Activated gamma-delta T cell treated with anti-CD3 and anti-CD28 coated beads, Interleukin-2, amount 50 U/mL, for 16 hours (primary cell): ENCODE results near the gene MIER3.

Source experiments
- DNase-seq: peaks from one replicate; pipeline ENCODE4 v3.0.0-alpha.2; 2020; ENCODE audit warnings: low read depth

Gene MIER3

GRCh38 chr5:56958595-56958994 is 6.7 kb upstream of the MIER3 start:
- DNase-seq = no peak

DNA sequence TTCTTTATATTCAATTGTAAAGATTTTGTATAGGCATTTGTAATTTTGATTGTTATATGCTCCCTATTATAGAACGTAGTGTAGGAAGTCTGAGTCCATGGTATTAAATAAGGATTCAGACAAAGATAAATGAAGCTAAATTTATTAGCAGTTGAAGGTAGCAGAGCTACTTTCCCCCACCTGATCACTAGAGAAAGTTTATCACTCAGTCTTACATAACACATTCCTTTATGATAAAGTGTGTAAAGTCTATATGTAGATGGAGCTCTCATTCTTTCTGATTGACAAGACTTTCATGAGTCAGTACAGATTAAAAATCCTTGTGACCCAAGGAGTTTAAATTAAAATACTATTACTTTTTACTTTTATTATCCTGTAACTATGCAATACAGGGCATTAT is 2.3 kb upstream of the MIER3 start:
- no peak for DNase-seq

- no peak for DNase-seq
Measured at GRCh38 chr5:56951126-56951945, 587 bp downstream of the MIER3 start.

DNA sequence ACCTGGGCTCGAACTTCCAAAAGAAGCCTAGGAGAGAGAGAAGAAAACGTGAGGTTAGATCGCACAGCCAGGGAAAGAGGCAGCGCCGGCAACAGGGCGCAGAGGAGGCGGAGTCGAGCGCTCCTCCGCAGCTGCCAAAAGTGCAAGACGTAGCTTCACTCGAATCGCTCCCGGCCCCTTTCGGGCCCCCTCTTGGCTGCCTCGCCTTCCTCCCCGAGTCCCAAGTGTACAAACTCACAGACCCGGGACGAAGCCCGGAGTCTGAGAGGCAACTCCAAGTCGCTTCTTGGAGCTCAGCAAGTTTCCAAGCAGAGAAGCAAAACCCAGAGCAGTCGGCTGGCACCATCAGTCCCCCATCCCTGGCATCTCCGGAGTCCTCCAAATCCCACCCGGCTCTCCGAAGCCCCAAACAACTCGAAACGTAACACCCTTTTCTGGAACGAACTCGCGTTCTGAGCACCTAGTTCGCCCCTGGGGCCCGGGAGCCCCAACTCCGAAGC is 1.2 kb downstream of the MIER3 start:
- DNase-seq = peak; percentile 12

GRCh38 chr5:56947052-56947451 is 4.9 kb downstream of the MIER3 start:
- no peak for DNase-seq

DNA sequence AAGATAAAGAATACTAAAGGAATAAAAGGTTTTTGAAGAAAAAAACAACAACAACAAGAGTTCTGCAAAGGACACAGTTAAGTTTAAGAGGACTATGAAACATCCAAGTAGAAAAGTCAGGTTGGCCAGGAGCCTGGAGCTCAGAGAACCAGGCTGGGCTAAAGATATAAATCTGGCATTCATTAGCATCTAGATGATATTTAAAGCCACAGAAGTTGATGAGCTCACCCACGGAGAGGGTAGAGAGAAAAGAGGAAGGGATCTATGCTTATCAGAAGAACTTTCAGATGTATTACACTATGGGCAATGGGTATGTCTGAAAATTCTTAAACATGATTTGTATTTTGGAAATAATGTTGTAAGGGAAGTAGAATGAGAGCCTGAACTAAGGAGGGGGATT is 9.9 kb downstream of the MIER3 start:
- no peak for DNase-seq

- no peak for DNase-seq
Measured at GRCh38 chr5:56938858-56939257, 13.1 kb downstream of the MIER3 start.

DNA sequence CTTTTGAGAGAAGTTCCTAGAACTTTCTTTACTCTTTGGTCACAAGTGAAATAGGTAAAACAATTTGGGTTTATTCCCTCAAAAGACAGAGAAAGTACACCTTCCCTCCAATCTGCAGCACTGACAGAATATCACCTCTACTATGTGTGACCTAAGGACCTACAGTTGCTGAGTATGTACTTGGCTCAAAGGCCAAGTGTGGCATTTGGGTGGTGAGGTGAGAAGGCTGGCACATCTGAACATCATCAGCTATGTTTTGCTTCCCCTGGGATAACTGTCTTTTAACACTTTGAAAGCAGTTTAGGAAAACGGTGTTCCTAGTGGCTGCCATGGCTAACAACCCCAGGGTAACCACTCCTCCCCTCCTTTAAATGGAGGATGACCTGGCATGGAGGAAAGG is 17.6 kb downstream of the MIER3 start:
- no peak for DNase-seq

DNA sequence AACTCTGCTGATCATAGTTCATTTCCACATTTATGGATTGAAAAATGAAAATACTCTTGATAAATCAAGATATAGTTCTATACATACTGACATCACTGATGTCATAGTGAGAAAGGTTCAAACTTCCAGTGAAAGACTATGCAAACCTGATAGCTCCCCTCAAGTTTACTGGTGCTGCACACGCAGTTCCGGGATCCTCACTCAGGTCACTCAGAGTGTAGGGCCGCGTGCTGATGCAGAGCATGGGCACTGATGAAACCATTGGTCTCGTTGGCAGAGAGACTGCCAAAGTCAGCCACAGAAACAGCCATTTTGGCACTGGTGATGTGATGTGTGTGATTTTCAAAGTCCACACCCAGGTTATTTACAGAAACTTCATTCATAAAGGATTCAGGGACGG is 29.0 kb downstream of the MIER3 start:
- no peak for DNase-seq

DNA sequence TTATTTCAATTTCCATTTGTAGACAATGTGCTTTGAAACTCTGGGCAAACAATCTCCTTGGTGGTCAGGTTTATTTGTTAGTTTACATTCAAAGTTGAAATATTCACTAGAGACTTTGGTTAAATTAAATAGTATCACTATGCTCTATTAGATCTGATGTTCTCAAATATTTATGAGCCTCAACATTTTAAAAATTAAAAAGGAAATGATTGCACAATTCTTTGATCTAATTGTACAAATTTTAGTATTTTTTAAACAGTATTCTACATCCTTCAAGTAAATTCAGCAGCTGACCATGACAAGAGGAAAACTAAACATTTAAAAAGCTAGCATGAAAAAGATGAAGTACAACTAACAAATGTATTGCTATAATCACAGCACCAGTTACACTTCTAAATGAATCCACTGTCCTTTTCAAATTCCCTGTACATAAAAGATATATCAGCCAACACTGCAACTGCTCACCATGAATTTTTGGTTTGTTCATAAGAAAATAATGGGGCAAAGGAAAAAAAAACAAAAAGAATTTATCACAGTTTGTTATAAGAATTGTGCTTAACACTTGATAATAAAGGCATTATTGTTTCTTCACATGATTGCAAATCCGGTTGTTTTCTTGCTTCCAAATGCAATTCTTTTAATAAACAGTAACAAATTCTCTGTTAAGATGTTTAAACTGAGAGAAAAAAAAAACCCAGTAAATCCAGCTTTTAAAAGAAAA is 31.8 kb downstream of the MIER3 start:
- no peak for DNase-seq

DNA sequence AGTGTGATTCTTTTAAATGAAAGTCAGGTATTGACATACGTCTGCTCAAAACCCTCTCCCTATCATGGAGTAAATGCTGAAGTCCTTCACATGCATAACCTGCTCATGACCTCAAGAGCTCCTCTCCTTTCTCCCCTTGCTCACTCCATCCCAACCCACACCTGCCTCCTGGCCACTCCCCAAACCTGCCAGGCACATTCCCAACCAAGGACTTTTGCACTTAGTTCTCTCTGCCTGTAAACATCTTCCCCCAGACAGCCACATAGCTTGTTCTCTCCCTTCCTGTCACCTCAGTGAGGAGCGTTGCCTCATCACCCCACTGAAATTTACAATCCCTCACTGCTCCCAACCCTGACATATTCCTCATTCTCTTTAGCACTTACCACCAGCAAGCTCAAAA is 33.9 kb downstream of the MIER3 start:
- DNase-seq = no peak

- no peak for DNase-seq
Measured at GRCh38 chr5:56917534-56917933, 34.4 kb downstream of the MIER3 start.

DNA sequence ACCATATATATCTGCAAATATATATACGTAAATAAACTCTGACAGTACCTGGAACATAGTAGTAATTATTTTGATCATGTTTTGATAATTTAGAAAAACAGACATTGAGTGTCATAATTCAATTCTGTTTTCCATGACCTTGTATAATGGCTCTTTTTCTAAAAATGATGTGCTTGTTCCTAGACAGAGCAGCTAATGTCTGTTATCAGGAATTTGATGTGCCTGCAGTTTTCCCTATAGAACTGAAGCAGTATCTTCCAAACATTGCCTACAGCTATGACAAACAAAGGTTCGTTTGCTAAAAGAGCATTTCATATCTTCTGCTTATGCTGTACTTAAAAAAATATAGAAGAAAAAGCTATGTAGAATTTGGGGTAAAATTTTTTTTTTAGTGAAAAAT is 37.2 kb downstream of the MIER3 start:
- DNase-seq = no peak

GRCh38 chr5:56913766-56914165 is 38.2 kb downstream of the MIER3 start:
- DNase-seq = no peak

DNA sequence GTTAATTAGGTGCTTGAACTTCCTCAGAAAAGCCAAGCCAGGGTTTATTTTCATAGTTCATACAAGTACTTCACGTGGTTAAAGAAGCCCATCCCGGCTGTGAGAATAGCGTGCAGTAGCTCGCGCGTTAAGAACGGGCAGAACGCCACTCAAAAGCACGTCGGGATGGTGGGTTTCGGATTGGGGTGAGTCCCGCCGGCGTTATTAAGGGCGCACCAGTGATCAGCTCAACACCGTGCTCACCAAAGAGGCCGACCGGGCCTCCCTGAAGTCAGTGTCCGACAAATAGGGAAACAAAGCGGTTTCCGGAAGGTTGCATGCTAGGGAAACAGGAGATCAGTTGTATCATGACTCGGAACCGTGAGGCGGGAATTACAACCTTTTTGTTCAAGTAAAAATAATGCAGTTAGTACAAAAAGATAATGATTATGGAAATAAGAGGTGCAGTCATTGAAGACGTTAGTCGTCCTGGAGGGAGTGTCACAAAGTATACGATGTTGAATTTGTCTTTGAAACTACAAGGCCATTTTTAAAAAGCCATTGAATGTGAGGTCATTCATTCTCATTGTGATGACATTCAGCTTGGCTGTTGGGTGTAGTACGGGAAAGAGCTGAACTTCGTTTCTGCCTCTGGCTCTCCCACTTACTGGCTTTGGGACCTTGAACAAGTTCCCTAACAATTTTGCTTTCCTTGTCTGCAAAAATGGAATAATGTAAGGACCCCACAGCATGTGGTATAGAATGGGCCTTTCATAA is 41.5 kb downstream of the MIER3 start:
- peak; percentile 18 for DNase-seq

GRCh38 chr5:56909294-56910209 is 42.4 kb downstream of the MIER3 start, which contains the start of gene SETD9:
Gene SETD9, plus strand, starts transcription at chr5:56909596. Its CDS starts 50 bp downstream, at chr5:56909646.
- DNase-seq = peak; percentile 78

DNA sequence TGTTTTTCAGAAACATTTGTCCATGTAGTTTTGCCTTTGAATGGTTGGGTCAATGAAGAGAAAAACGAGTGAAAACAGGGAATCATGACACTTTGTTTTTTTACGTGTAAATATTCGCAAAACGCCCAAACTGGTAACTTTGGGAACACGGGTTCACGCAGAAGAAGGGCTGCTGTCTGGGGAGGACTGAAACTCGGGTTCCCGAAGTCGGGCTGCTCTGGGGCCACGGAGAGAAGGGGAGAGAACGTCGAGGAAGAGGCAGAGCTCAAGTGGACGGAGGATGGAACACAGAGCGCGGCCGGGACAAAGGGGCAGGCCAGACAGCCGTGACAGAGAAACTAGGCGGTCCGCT is 43.0 kb downstream of the MIER3 start:
- no peak for DNase-seq

- no peak for DNase-seq
Measured at GRCh38 chr5:56900858-56901578, 50.9 kb downstream of the MIER3 start.

- DNase-seq = no peak
Measured at GRCh38 chr5:56900395-56900794, 51.5 kb downstream of the MIER3 start.

GRCh38 chr5:56898213-56898612 is 53.7 kb downstream of the MIER3 start:
- DNase-seq = no peak

DNA sequence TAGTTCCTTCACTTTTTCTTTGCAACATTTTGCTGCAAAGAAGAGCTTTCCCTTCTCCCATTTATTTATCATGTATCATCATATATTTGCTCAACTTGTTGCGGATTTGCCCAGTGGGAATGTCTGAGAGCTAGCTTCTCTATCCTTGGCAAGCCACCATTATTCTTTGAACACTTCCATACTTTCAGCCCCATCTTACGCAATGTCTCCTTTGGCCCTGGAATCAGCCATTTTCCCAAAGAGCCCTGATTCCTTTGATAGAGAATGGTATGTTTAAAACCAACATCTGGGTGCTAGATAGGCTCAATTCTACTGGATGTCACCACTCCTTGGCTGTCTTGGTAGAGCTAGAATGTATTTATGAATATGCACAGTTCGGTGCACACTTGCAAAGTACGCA is 55.2 kb downstream of the MIER3 start:
- no peak for DNase-seq
